PC-9 (cell line): Measurements from ENCODE around the gene GRB7.

Source experiments
- EZH2 ChIP-seq: fragments of 200-600 bp; sonication (generic); IDR thresholded peaks from 2 replicates; pipeline ENCODE4 v1.8.0; 2017; ENCODE audit warnings: antibody characterized with exemption, low read depth
- TF ChIP-seq, protein P1 (sequence below): fragments of 200-600 bp; sonication (generic); conservative IDR thresholded peaks from 2 replicates; pipeline ENCODE4 v1.6.1; 2017; ENCODE audit warnings: mixed run types, antibody characterized with exemption, mild to moderate bottlenecking, moderate library complexity

DNA sequence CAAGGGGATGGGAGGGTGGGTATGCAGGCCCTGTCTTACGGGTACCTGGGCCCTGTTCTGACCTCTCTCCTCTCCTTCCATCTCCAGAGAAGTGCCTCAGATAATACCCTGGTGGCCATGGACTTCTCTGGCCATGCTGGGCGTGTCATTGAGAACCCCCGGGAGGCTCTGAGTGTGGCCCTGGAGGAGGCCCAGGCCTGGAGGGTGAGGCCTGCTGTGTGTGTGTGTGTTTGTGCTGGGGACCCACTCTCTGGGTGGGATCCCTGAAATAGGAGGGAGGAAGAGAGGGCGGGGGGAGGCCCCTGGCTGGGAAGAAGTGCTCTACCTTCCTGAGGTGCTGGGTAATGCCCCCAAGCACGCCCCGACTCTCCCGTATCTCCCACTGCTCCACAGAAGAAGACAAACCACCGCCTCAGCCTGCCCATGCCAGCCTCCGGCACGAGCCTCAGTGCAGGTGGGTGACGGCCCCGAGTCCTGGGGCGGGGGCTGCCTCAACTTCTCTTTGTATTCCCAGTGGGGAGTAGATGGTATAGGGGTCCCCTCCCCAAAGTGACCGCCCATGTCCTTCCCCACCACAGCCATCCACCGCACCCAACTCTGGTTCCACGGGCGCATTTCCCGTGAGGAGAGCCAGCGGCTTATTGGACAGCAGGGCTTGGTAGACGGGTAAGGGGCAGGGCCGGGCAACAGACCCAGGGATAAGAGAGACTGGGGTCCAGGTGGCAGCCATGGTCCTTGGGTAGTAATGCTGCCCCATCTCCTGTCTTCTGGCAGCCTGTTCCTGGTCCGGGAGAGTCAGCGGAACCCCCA, 7.8 kb downstream of the GRB7 start:
- TF ChIP-seq, protein P1, sequence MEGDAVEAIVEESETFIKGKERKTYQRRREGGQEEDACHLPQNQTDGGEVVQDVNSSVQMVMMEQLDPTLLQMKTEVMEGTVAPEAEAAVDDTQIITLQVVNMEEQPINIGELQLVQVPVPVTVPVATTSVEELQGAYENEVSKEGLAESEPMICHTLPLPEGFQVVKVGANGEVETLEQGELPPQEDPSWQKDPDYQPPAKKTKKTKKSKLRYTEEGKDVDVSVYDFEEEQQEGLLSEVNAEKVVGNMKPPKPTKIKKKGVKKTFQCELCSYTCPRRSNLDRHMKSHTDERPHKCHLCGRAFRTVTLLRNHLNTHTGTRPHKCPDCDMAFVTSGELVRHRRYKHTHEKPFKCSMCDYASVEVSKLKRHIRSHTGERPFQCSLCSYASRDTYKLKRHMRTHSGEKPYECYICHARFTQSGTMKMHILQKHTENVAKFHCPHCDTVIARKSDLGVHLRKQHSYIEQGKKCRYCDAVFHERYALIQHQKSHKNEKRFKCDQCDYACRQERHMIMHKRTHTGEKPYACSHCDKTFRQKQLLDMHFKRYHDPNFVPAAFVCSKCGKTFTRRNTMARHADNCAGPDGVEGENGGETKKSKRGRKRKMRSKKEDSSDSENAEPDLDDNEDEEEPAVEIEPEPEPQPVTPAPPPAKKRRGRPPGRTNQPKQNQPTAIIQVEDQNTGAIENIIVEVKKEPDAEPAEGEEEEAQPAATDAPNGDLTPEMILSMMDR, result no peak
- TF ChIP-seq EZH2, result no peak
